K562 (cell line): ENCODE measurements around the gene ZBTB26. TPM values are rescaled to one million over a fixed set of nuclear protein-coding genes. Genes with fewer than 3 reads are reported as not detected.

Experiments
- polyA plus RNA-seq, 8 experiments: library from polyadenylated mRNA; depleted of rRNA in 4 of 8; stranded (reverse) in 5 of 8; unstranded in 3 of 8; fragments of >200 nt; fragmentation: Nextera tagmentation in 2 of 8; fragmentation: Illumina TruSeq in 1 of 8; extraction: Ambion mirVana in 2 of 8; extraction: Trizol in 1 of 8; gene quantifications; 2 replicates each; pipeline versions ENCODE4 v1.2.1 to v1.2.3, GENCODE V29; 2011 to 2014; ENCODE audit warnings: inconsistent platforms in 1 of 8, missing spikeins in 1 of 8
- total RNA-seq, 7 experiments: library from RNA; depleted of rRNA in 6 of 7; stranded (reverse); fragments of >200 nt in 6 of 7; fragmentation: Illumina TruSeq in 2 of 7; extraction: Trizol in 2 of 7; gene quantifications; 2 replicates each; pipeline versions ENCODE4 v1.2.1 to v1.2.3, GENCODE V29; 2011 to 2021; ENCODE audit warnings: low replicate concordance in 1 of 7
- TF ChIP-seq, protein P1 (sequence below), 2 experiments: fragments of 450-650 bp in 1 of 2; sonication (generic) in 1 of 2; formaldehyde crosslinking in 1 of 2; IDR thresholded peaks; 2 replicates each; pipeline versions ENCODE4 v1.7.1 to v1.9.0; 2016 to 2022; ENCODE audit warnings: inconsistent platforms in 1 of 2, mild to moderate bottlenecking in 1 of 2, missing genetic modification reagents in 1 of 2

Gene ZBTB26
- total and polyA plus RNA-seq, 9 of the 15 experiments (the other 6 are each of a cell fraction or from before 2014, with no cell fraction given): 2.4 to 20.7 (median 5.0) TPM

DNA sequence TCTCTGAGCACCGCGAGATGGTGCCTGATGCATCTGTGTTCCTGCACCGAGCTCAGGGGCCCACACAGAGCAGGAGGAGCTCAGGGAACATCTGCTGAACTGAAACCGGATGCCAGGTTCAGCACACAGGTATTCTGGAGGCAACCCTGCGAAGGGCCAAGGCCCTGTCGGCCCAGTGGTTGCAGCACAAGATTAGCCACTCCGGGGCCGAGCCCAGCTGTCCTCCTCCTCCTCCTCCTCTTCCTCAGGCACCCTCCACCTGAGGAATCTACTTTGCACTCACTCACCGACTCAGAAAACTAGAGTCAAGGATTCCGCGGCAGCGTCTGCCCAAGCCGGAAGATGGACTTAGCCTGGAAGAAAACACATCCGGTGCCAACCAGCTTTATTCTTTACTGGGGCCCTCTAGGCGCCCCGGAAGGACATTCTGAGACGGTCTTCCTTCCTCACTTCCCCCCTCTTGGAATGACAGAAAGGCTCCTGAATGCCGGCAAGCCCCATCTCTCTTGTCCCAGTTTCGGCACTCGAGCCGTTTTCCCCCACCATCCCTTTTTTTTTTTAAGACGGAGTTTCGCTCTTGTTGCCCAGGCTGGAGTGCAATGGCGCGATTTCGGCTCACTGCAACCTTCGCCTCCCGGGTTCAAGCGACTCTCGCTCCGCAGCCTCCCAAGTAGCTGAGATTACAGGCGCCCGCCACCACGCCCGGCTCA, 18.2 kb downstream of the ZBTB26 start, which contains the start of gene ZBTB6 (continued):
- TF ChIP-seq, protein P1, sequence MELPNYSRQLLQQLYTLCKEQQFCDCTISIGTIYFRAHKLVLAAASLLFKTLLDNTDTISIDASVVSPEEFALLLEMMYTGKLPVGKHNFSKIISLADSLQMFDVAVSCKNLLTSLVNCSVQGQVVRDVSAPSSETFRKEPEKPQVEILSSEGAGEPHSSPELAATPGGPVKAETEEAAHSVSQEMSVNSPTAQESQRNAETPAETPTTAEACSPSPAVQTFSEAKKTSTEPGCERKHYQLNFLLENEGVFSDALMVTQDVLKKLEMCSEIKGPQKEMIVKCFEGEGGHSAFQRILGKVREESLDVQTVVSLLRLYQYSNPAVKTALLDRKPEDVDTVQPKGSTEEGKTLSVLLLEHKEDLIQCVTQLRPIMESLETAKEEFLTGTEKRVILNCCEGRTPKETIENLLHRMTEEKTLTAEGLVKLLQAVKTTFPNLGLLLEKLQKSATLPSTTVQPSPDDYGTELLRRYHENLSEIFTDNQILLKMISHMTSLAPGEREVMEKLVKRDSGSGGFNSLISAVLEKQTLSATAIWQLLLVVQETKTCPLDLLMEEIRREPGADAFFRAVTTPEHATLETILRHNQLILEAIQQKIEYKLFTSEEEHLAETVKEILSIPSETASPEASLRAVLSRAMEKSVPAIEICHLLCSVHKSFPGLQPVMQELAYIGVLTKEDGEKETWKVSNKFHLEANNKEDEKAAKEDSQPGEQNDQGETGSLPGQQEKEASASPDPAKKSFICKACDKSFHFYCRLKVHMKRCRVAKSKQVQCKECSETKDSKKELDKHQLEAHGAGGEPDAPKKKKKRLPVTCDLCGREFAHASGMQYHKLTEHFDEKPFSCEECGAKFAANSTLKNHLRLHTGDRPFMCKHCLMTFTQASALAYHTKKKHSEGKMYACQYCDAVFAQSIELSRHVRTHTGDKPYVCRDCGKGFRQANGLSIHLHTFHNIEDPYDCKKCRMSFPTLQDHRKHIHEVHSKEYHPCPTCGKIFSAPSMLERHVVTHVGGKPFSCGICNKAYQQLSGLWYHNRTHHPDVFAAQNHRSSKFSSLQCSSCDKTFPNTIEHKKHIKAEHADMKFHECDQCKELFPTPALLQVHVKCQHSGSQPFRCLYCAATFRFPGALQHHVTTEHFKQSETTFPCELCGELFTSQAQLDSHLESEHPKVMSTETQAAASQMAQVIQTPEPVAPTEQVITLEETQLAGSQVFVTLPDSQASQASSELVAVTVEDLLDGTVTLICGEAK (IDR thresholded peaks at IDR 0.05): peak; percentile 99
- TF ChIP-seq, protein P1 (CRISPR knock-in tag; IDR thresholded peaks at IDR 0.05): no peak
- TF ChIP-seq, all 486 proteins: peak for 113
